ENCODE measurements around the gene CCDC78.

- TF ChIP-seq, protein P1, sequence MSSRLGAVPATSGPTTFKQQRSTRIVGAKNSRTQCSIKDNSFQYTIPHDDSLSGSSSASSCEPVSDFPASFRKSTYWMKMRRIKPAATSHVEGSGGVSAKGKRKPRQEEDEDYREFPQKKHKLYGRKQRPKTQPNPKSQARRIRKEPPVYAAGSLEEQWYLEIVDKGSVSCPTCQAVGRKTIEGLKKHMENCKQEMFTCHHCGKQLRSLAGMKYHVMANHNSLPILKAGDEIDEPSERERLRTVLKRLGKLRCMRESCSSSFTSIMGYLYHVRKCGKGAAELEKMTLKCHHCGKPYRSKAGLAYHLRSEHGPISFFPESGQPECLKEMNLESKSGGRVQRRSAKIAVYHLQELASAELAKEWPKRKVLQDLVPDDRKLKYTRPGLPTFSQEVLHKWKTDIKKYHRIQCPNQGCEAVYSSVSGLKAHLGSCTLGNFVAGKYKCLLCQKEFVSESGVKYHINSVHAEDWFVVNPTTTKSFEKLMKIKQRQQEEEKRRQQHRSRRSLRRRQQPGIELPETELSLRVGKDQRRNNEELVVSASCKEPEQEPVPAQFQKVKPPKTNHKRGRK (CRISPR knock-in tag; IDR thresholded peaks at IDR 0.05; ENCODE audit: borderline replicate concordance) = no peak
- no peak for TF ChIP-seq TEAD4 (CRISPR knock-in tag; IDR thresholded peaks at IDR 0.05)
- TF ChIP-seq, protein P2, sequence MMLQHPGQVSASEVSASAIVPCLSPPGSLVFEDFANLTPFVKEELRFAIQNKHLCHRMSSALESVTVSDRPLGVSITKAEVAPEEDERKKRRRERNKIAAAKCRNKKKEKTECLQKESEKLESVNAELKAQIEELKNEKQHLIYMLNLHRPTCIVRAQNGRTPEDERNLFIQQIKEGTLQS (CRISPR knock-in tag; conservative IDR thresholded peaks at IDR 0.05) = no peak
- TF ChIP-seq CTCF (IDR thresholded peaks at IDR 0.05) = no peak
- no peak for TF ChIP-seq CREB1 (CRISPR knock-in tag; IDR thresholded peaks at IDR 0.05)
- TF ChIP-seq ATF1 (CRISPR knock-in tag; IDR thresholded peaks at IDR 0.05) = no peak
- TF ChIP-seq ARID4B (CRISPR knock-in tag; IDR thresholded peaks at IDR 0.05; ENCODE audit: borderline replicate concordance) = no peak
- no peak for TF ChIP-seq JUN (CRISPR knock-in tag; IDR thresholded peaks at IDR 0.05)
These were observed 36.5 kb upstream of the CCDC78 start for GRCh38 chr16:762595-763268.

Measured in WTC11 (cell line).